GM10248 (cell line): ENCODE results near the gene KIRREL3.

ENCODE experiments used
- CTCF ChIA-PET: fragments of 300-600 bp; sonication (Branson Sonifier 250); formaldehyde crosslinking; extraction: SDS; loops from one replicate; lab custom pipeline; 2021; ENCODE audit warnings: antibody characterized with exemption; lab: Yijun Ruan, JAX
- POLR2A ChIA-PET: fragments of 350-650 bp; sonication (Branson Sonifier 250); formaldehyde crosslinking; extraction: SDS; loops from one replicate; lab custom pipeline; 2020; ENCODE audit warnings: antibody characterized with exemption; lab: Yijun Ruan, JAX
- DNase-seq: peaks from one replicate; pipeline ENCODE4 v3.0.0; 2012; ENCODE audit errors: extremely low spot score
- CTCF ChIP-seq: IDR thresholded peaks from 2 replicates; pipeline ENCODE4 v1.5.1; 2012; ENCODE audit warnings: mild to moderate bottlenecking, low read depth; ENCODE audit errors: extremely low read depth, missing control alignments, control extremely low read depth

KIRREL3 gene

GRCh38 chr11:126416542-126417090 lies 584.0 kb downstream of the KIRREL3 start:
- CTCF ChIA-PET: interaction anchor here (1.1 to 1.9 kb wide), 2 partner anchors 12 to 64 kb away, joined by 4 read pairs; no protein-coding TSS in a partner anchor
- POLR2A ChIA-PET: no interaction called here
- DNase-seq: peak; percentile 84
- no peak for TF ChIP-seq CTCF

DNA sequence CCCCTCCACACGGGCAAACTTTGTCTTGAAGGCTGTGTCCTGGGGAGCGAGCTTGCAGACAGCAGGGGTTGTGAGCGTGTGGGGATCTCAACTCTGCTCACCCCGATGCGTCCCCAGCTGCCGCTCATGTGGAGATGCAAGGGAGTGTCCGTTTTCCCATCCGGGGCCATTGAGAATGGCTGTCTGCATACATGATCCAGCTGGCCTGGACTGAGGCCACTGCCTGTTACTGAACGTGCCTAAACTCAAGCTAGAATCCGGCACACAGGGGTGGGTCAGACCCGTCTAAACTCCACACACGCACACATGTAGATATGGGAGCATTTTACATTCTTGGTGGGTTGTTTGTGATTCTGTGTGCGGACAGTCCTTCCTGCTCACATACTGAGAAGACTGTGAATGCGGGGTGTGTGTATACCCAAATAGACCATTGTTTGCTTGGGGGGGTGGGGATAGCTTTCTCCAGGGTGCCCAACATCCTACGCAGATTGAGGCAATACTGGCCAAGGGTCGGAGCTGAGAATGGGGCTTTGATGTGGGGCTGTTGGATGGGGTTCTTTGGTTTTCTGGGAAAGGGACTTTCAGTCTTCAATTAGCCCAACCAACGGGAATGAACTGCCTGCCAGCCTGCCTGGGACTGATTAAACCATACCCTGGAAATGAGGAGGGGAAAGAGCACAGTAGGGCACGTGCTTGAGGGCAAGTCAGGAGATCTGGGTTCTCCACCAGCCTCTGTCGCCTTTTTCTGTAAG lies 584.7 kb downstream of the KIRREL3 start:
- no peak for TF ChIP-seq CTCF
- DNase-seq: no peak
- ChIA-PET CTCF (interaction anchor here (1.1 to 1.9 kb wide), 2 partner anchors 11 to 65 kb away, joined by 4 read pairs; no protein-coding TSS in a partner anchor), POLR2A (no interaction called here)

DNA sequence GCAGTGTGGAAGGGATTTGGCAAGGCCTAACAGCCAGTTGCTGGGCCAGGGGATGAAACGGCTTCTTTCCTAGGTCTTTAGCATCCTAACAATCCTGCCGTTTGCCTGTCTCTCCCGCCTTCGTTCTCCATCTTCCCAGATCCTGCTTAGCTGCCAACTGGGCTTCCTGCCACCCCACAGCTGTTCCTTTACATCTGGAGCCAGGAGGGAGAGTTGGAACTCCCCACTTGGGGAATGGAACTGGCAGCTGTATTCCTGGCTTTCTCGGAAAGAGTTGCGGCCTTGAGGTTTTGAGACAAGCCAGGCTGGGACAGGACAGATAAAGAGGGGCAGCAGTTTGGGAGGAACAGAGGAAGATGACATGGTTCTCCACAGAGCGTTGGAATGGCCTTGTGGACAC lies 585.4 kb downstream of the KIRREL3 start:
- CTCF ChIA-PET: interaction anchor here (1.9 kb wide), 1 partner anchor 66 kb away, joined by 4 read pairs; no protein-coding TSS in a partner anchor
- TF ChIP-seq CTCF: no peak
- POLR2A ChIA-PET: no interaction called here
- no peak for DNase-seq

GRCh38 chr11:126414615-126415014 lies 586.0 kb downstream of the KIRREL3 start:
- TF ChIP-seq CTCF: no peak
- no peak for DNase-seq
- CTCF ChIA-PET: no interaction called here
- POLR2A ChIA-PET: no interaction called here

- no peak for DNase-seq
- ChIA-PET CTCF (no interaction called here), POLR2A (no interaction called here)
- no peak for TF ChIP-seq CTCF
Measured at GRCh38 chr11:126413843-126414405, 586.6 kb downstream of the KIRREL3 start.

DNA sequence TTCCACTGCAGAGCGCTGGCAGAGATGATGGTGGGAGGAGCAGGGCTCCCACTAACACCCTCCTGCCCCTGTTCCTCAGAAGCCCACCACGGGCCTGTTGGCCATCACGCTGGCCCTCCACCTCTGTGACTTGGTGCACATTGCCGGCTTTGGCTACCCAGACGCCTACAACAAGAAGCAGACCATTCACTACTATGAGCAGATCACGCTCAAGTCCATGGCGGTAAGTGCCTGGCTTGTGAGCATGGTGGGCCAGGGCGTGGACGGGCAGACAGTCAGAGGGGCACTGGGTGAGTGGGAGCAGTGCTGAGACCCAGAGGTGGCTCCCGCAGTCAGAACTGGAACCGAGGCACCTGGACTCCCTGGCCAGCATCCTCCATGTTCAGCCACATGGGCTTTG lies 587.1 kb downstream of the KIRREL3 start:
- ChIA-PET CTCF (no interaction called here), POLR2A (no interaction called here)
- DNase-seq: no peak
- no peak for TF ChIP-seq CTCF
